LNCaP clone FGC (cell line): ENCODE data around the gene PEX16.

Source experiments
- DNase-seq: peaks from one replicate; pipeline ENCODE4 v3.0.0-alpha.2; 2011; ENCODE audit warnings: low read depth
- H3K4me3 ChIP-seq: 2 replicates; pipeline ENCODE4 v1.5.1; 2011; ENCODE audit warnings: mild to moderate bottlenecking, low read depth, low read length, control low read depth
- TF ChIP-seq, protein P1 (sequence below): IDR thresholded peaks from 2 replicates; pipeline ENCODE4 v1.5.1; 2012; ENCODE audit warnings: mild to moderate bottlenecking; ENCODE audit not compliant: control insufficient read depth, insufficient read depth; ENCODE audit errors: extremely low read depth

PEX16 gene

DNA sequence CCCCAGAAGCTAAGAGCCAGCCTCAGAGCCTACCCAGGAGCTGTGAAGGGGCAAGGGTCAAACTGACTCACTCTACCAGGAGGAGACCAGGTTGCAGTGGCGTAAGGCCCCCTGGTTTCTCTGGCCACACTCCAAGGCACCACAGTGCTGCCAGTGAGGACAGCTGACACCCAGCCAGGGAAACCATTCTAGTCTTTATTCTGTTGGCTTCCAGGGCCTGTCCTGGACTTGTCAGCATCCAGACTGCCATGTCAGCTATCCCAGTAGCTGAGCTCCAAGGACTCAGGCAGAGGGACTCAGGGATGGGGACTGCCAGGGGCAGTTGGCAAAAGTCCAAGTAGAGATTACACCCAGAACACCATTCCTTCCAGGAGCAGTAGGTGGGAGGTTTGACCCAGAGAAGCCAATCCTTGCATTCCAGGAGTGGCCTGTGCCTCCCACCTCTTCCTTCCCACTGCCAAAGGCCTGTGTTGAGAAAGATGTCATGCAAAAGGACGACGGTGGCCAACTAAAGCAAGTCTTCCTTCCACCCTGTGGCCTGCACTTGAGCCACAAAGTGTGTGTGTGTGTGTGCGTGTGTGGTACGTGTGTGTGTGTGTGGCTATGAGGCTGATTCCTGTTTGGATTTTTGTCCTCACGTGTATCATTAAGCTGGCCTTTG lies 35.8 kb downstream of the PEX16 start:
- TF ChIP-seq, protein P1, sequence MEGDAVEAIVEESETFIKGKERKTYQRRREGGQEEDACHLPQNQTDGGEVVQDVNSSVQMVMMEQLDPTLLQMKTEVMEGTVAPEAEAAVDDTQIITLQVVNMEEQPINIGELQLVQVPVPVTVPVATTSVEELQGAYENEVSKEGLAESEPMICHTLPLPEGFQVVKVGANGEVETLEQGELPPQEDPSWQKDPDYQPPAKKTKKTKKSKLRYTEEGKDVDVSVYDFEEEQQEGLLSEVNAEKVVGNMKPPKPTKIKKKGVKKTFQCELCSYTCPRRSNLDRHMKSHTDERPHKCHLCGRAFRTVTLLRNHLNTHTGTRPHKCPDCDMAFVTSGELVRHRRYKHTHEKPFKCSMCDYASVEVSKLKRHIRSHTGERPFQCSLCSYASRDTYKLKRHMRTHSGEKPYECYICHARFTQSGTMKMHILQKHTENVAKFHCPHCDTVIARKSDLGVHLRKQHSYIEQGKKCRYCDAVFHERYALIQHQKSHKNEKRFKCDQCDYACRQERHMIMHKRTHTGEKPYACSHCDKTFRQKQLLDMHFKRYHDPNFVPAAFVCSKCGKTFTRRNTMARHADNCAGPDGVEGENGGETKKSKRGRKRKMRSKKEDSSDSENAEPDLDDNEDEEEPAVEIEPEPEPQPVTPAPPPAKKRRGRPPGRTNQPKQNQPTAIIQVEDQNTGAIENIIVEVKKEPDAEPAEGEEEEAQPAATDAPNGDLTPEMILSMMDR: no peak
- DNase-seq: no peak
- no peak overlapping the region for H3K4me3 ChIP-seq

DNA sequence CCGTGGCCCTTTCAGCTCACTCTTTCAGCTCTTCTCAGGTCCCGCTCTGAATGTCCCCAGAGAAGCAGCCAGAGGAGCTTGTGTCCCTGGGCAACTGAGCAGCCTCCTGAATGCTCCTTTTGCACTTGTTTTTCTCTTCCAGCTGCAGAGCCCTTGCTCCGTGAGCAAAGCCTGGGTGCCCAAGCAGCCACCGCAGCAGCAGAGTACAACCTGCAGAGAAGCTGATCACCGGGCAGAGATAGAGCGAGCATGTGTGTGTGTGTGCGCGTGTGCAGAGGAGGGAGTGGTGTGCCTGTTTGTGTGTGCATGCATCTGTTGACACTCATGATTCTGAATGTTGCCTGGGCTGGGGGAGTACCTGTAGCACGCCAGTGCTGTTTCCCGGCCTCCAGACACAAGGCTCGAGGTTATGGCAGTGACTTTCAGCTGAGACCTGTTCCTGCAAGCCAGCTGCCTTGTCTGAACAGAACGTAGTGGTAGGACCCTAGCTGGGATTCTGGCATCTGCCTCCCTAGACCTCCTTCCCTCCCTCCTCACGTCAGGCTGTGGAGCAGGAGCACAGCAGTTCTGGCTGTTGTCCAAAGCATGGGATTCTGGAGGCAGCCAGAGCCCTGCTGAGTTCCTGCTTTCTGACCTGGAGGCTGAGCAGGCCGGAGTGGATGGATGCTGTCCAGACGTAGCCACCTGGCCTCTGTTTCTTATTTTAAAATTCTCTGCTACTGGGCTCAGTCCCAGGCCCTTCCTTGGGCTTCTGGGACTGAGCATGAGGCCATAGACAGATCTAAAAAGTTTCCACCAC lies 36.7 kb downstream of the PEX16 start:
- no peak for DNase-seq
- TF ChIP-seq, protein P1: no peak

DNA sequence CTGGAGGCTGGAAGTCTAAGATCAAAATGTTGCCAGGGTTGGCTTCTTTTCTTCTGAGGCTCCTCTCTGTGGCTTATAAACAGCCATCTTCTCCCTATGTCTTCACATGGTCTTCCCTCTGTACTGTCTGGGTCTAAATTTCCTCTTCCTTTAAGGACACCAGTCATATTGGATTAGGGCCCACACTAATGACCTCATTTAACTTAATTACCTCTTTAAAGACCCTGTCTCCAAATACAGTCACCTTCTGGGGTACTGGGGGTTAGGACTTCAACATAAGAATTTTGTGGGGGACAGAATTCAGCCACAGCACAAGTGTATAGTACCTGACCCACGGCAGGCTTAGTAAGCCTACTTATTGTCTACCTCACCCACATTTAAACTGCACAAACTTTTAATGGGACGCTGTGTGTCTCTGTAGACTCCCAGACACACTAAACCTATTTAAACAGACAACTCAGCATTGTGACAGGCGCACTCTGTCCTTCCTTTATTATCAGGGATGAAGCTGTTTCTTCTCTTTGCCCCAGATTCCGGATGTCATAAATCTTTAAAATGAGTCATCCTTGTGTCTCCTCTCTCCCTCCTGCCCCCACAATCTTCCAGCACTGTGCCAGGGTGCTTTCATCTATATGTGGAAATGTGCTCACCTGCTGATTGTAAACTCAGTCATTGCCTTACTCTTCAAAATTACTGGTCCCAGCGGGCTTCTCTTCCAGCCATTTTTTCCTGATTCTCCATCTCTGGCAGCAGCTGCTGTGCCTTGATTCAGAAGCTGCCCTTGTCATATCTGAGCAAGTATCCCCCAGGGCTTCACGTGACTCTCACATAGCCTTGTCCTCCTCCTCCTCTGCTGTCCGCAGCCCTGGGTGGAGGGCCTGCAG lies 37.6 kb downstream of the PEX16 start:
- DNase-seq: no peak
- TF ChIP-seq, protein P1: no peak
- no peak overlapping the region for H3K4me3 ChIP-seq

More for the DNA sequence above, 36.7 kb downstream of the PEX16 start:
- no peak overlapping the region for H3K4me3 ChIP-seq

DNA sequence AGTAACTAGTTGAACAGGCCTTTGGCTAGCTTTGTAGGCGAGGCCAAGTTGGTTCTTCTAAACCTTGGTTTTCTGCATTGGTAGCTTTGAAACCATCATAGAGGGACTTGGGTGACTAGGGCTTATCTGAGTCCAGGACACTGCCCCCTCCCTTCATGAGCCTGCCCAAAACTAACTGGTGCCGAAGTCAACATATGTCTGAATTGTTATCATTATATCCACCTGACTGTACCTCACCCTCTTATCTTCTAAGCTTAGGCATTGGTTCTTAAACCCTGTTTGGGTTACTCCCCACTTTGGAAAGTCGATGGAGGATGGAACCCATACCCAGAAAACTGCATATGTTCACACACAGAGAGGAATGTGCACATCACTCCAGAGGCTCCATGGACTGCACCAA lies 39.8 kb downstream of the PEX16 start:
- no peak overlapping the region for H3K4me3 ChIP-seq
- TF ChIP-seq, protein P1: no peak
- DNase-seq: no peak

DNA sequence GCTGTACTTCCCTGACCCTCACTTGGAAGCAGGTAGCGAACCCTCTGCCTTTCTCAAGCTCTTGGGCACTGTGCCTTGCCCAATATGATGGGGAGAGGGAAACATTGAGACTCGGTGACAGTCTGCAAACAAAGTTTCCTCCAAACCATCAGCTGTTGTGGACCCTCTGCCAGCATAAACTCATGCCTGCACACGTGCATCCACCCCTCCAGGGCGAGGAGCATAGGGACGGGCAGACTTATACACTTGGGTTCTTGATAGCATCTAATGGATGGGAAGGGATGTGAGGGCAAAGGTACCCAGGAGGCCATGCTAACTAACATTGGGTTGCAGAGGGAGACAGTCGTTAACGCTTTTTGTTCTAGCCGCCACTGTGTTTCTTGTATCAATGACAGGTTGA lies 40.5 kb downstream of the PEX16 start:
- no peak overlapping the region for H3K4me3 ChIP-seq
- DNase-seq: no peak
- TF ChIP-seq, protein P1: no peak

DNA sequence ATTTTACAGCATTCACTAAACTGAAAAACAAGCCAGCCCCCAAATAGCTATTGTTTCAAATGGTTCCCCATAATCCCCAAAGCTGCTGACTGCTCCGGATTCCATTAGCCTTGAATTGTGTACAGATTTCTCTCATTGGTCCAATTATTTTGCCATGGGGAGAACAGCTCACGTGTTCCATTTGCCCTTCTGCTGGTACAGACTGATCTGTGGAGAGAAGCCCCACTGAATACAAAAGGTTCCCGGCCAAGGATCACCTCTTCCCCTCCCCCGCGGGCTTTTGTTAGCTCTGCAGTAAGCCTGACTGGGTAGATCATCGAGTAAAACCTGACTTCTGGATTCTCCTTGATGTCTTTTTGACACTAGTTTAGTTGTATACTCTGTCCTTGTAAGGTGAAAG lies 41.3 kb downstream of the PEX16 start:
- TF ChIP-seq, protein P1: no peak
- DNase-seq: no peak
- no peak overlapping the region for H3K4me3 ChIP-seq
